Measurements from ENCODE around the gene CMBL.

GRCh38 chr5:10323588-10324488, 16.1 kb upstream of the CMBL start:
- TF ChIP-seq, protein P1, sequence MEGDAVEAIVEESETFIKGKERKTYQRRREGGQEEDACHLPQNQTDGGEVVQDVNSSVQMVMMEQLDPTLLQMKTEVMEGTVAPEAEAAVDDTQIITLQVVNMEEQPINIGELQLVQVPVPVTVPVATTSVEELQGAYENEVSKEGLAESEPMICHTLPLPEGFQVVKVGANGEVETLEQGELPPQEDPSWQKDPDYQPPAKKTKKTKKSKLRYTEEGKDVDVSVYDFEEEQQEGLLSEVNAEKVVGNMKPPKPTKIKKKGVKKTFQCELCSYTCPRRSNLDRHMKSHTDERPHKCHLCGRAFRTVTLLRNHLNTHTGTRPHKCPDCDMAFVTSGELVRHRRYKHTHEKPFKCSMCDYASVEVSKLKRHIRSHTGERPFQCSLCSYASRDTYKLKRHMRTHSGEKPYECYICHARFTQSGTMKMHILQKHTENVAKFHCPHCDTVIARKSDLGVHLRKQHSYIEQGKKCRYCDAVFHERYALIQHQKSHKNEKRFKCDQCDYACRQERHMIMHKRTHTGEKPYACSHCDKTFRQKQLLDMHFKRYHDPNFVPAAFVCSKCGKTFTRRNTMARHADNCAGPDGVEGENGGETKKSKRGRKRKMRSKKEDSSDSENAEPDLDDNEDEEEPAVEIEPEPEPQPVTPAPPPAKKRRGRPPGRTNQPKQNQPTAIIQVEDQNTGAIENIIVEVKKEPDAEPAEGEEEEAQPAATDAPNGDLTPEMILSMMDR (IDR thresholded peaks at IDR 0.05), result no peak
- TF ChIP-seq POLR2A (IDR thresholded peaks at IDR 0.05) (no peak), POLR2AphosphoS5 (IDR thresholded peaks at IDR 0.05) (no peak), EP300 (IDR thresholded peaks at IDR 0.05) (no peak)
